Hematopoietic multipotent progenitor cell treated with erythropoietin and hydrocortisone succinate and interleukin-3 and kit ligand, for 4 days (in vitro differentiated cells): ENCODE measurements around the gene PABPC3.

Source experiments
- DNase-seq: peaks from one replicate; pipeline ENCODE4 v3.0.0-alpha.2; 2015

Gene PABPC3

DNA sequence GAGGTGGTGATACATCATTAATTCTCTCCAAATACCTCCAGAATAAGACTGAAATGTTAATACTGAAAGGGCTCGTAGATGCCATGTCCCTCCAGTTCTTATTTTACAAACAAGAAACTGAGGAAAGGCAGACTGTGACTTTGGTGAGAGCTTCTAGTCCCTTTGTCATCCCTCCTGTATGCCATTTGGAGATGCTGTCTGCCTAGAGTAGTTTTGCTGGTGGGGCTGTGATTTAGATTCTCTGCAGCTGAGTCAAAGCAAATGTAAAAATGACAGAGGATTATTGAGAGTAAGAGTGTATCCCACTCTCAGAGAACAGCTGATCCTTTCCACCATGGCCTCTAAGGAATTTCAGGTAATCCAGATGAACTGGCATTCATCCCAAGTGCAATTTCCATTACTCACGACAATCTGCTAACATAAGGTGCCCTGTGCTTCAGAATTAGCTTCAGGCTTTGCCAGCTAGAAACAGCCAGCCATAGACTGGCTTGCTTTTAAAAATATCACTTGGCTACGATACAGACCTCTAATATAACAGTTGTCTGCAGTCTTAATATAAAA lies 16.8 kb downstream of the PABPC3 start:
- no peak for DNase-seq

DNA sequence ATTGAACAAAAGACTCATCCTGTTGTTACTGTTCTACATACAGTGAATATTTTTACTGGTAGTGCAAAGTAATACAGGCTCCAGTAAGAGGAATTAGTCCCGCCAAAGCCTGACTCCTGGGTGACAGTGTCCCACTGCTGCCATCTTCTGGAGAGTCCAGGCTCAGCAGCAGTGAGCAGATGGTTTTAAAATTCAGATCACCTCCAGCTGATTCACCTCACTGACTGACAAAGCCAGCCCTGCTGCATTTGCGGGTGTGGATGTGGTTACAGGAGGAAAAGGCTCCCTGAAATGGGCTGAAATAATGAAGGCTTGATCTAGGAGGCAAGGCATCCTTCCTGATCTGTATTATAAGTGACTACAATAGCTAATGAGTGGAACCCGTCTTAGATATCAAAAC lies 18.3 kb downstream of the PABPC3 start:
- DNase-seq = peak; percentile 90

DNA sequence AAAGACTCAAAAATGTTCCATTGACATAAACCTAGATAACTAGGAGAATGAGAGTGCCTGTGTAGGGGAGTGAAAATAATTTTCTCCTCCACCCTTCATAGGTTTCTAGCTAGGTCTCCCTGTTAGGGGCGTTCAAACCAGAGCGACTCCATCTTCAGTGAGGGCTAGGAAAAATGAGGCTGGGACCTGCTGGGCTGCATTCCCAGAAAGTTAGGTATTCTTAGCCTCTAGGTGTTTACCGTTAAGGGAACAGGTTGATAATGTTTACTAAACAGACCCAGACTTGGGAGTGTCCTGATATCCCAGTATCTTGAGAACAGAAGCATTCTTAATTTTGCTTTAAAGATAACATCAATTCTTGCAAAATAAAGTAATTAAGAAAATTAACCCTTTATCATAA lies 20.1 kb downstream of the PABPC3 start:
- no peak for DNase-seq

DNA sequence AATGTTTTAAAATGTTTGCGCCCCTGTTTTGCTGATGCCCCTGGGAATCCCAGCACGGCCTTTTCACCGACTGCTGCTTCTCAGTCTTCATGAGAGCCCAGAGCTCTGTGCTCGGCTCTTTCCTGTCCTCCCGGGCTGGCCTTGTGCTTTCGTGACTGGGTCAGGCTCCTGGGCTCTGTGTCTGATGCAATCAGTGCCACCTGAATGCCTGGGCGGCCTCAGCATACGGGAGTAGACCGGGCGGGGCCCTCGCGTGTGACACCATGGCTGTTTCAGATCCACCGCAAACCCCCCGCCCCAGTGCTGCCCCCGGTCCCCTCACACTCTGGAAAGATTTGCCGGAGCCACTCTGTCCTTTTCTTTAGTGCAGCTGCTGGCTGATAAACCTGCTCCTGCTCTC lies 21.4 kb downstream of the PABPC3 start:
- no peak for DNase-seq

DNA sequence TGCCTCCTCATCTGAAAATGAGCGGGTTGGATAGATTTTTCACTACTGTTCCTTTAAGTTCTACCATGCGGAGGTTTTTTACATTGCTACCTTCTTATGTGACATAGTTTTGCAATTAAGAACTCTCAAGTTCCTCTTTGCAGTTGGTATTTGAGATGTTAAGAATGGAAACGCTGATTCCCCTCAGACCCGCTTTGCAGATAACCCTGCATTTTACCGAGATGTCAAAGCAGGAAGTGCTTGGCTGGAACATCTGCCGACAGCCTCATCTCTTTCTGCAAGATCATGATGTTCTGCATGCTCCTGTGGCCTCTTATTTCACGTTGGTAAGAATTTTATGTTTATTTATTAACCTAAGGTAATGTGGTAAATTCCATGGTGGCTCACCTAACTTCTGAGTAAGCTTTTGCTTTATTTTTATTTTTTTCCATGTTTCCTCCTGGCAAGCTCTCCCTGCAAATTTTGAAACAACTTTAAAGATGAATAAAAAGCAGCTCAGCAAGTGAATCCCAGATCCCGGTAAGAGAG lies 22.5 kb downstream of the PABPC3 start:
- DNase-seq = peak; percentile 64

DNA sequence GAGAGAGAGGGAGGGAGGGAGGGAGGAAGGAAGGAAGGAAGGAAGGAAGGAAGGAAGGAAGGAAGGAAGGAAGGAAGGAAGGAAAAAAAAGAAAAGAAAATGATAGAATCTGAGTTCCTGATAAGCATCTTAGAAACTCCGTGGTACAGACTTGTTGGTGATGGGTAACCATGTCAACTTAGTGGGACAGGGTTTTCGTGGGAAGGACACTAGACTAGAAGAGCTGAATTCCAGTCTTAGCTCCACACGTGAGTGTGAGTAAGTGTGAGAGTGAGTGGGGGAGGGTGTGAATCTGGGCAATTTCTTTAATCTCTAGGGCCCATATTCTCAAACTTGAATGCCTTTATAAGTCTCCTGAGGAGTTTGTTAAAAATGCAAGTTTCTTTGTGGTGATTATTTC lies 35.0 kb downstream of the PABPC3 start:
- DNase-seq = no peak

DNA sequence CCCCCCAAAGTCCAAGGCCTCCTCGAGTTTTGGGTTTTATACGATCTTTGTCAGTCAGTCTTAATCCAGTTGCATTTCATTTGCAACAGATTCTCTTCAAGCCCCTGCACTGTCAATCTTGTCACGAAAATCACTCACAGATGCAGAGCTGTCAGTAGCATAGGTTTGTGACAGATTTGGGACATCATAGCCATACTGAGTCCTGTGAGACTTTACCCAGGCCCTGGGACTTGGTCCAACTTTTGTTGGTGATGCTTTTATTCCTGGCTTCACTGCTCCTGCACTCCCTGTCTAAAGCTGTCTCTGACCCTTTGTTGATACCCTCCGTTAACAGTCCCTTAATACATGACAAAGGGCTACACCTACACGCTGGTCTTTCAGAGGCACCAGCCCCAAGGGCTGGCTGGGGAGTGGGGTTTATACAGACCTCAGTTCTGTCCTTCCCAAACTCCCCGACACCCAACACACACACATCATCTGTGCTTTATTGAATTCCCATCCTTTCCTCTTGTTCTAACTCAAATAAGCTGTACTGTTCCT lies 36.0 kb downstream of the PABPC3 start:
- no peak for DNase-seq

DNA sequence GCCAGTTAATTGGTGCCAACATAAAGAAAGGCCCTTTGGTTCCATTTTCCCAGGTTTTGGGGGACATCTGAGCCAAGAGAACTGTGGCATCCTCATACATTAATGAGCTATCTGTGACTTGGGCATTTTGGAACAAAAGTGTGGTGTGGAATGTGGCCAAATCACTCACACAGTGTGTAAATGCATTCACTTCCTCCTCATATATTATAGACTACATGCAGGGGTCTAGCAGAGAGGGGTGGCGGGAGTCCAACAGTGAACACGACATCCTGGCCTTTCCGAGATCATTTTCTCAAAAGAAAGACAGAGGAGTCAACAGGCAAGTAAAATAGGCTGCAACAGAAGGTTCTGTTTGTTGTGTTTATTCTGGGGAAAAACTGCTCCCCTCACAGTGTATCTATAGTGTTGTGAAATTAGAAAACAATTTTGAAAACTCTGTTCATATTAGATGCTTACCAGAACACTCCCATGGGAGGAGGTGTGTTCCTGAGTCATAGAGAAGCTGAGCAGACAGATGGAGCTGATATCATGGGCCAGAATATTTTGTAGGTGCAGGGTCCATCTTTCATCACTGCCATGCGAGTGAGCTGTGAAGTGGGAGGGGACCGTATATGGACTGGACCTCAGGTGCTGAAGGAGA lies 36.9 kb downstream of the PABPC3 start:
- no peak for DNase-seq

DNA sequence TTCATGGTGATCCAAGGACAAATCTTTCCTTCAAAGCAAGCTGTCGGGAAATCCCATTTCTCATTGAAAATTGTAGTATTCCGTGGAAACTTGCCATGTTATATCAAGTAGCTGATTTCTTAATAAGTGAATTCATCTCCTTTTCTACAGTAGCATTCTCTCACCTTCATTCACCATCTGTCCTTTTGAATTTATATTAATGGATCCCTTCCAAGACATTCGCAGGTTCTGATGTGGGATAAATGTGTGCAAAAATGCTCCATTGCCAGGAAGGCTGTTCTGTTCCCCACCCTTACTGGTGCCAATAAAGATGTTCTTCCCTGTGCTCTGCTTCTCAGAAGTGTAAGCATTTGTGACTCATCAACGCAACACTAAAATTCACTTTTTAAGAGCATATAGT lies 40.0 kb downstream of the PABPC3 start:
- DNase-seq = no peak

DNA sequence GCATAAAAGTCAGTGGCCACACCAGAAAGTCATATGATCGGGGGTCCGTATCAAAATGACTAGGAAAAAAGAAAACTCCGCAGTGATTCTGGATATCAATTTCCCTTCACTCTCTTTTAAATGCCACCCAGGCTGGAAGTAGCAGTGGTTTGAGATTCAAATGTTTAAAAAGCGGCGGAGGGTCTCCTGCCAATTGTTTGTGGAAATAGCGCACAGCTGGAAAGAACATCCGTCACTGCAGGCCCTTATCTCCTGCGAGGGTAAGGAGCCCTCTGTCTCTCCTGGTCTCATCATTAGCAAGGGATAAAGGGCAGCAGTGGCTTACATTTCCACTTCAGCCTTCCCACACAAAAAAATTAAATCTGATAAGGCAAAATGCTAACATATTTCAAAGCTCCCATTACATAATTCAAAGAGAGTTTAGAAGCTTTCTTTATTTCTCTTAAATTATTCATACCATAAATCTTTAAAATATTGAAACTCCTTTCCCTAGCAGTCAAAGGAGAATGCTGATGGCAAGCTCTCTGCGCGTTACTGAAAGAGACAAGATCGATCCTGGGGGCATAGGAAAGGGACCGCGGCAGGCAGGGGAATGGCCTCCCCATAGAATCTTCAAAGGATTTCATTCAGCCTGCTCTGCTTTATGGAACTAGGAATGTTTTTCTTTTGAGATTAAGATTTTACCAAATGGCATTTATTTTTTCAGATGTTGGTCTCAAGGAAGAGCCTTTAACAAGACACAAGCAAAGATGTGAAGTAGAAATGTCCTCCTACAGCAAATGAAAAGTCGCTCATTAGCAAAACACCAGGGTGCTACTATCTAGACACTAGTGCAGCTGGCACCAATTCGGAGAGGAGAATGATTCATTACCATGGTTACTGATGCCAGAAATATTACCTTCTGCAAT lies 41.2 kb downstream of the PABPC3 start:
- no peak for DNase-seq

DNA sequence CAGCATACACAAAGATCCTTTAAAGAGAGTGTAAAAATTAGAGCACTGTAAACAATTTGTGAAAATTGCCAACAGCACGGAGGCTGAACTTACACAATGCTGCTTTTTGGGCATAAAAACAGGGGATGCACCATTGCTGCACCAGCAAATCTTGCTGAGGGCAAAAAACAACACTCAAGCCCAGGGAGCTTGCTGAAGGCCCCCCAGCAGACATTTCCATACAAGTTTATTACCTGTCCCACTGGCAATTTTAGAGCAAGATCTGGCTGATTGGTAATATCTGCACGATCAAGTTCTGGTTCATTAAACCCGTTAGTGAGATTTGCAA lies 41.8 kb downstream of the PABPC3 start:
- no peak for DNase-seq

DNA sequence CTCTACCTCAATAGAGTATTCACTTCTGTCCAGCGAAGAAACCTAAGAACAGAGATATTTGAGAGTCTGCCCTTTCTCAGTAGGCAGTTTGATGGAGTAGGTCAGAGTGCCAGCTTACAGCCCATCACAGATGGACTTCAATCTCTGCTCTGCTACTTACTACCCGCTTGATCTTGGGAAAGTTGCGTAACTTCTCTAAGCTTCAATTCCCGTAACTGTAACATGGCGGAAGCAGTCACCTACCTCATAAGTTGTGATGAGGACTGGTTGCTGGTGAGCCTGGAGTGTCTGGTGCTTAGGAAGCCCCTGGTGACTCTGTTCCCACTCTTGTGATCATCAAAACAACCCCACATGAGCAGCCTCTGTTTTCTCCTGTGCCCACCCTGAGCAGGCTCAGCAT lies 45.1 kb downstream of the PABPC3 start:
- DNase-seq = no peak

DNA sequence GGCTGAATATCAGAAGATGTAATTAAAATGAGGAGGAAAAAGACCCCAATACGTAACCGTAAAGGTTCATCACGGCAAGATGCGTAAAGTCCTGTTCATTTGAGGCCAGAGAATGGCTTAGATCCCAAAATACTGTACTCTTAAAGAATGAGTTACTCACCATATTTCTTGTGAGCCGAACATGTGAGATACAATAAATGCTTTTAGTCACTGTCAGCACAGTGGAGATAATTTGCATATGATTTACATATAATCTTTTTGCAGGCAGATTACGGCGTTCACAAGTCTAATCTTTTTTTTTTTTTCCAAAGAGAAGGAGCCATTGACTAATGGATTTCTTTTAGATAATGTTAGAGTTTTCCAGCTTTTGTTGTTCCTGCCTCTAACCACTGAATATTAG lies 47.8 kb downstream of the PABPC3 start:
- DNase-seq = no peak

DNA sequence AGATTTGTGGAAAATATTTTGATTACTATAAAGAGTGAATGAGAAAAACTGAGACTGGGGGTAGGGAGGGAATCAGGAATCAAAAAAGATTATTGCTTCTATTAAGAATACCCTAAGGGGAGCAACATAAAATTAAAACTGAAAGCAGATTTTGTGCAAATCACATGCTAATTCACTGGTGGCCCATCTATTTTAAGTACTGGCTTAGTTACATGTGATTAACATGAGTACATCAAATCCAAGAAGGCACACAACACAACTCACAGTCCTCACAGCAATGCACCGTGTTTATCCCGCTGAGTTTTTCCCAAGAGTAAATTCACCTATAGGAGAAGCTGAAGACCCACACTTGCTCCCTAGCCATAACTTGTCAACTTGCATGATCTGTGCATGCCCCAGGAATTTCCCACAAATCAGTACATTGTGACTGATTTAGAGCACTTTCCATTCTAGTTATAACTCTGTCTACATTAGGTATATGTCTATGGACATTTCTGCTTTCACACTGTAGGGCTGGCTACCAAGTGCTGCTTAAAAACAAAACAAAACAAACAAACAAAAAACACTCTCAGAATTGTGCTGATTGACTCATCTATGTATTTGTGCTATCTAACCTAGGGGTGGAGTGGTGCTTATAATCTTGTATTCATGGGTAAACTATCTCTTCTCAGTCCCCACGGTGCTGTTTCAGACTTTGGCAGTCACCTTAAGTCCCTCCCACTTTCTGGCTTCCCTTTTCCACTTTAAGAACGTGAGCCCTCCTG lies 51.9 kb downstream of the PABPC3 start:
- no peak for DNase-seq

DNA sequence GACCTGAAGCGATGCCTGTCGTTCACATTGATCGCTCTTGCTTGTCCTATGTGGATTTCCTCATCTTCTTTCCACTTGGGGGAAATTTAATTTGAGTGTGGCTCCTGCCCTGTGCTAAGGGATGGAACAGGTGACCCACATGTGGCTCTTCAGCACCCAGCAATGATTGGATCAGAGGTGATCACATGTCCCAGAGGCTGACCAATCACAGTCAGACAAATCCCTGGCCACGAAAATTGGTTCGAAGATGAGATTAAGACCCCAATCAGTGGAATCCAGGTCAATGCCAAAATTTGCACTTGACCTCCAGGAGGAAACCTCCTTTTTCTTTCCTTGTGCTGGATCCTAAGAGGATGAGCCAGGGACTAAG lies 52.5 kb downstream of the PABPC3 start:
- DNase-seq = no peak
